Neural cell (in vitro differentiated cells): ENCODE data around the gene SMIM43. TPM values are rescaled to one million over a fixed set of nuclear protein-coding genes. Genes with fewer than 3 reads are reported as not detected.

ENCODE experiments used
- H2AFZ ChIP-seq: fragments of 200-600, 300-800 bp; sonication (generic), shearing (Covaris generic); 2 replicates; pipeline ENCODE4 v1.6.0; 2014; ENCODE audit warnings: low read depth, mild to moderate bottlenecking, antibody characterized with exemption, low read length, moderate library complexity
- H3F3A ChIP-seq: fragments of 200-600 bp; shearing (Covaris generic); 2 replicates; pipeline ENCODE4 v1.6.1; 2016; ENCODE audit warnings: mild to moderate bottlenecking, moderate library complexity, mixed read lengths, antibody characterized with exemption, low read length; ENCODE audit not compliant: insufficient read depth, poor library complexity, severe bottlenecking
- H3K27ac ChIP-seq: fragments of 200-600, 300-800 bp; sonication (generic), shearing (Covaris generic); 2 replicates; pipeline ENCODE4 v1.5.1; 2014; ENCODE audit warnings: mild to moderate bottlenecking, low read length, moderate library complexity
- H3K27me3 ChIP-seq: fragments of 300-800, 200-600 bp; sonication (generic), shearing (Covaris generic); 2 replicates; pipeline ENCODE4 v1.6.0; 2014; ENCODE audit warnings: mild to moderate bottlenecking, low read depth, low read length, moderate library complexity; ENCODE audit not compliant: insufficient read depth
- H3K36me3 ChIP-seq: fragments of 300-800, 200-600 bp; sonication (generic), shearing (Covaris generic); 2 replicates; pipeline ENCODE4 v1.5.1; 2014; ENCODE audit warnings: mild to moderate bottlenecking, antibody characterized with exemption, low read length, moderate library complexity; ENCODE audit not compliant: insufficient read depth
- H3K4me2 ChIP-seq: fragments of 300-800, 200-600 bp; sonication (generic), shearing (Covaris generic); 2 replicates; pipeline ENCODE4 v1.6.0; 2014; ENCODE audit warnings: mild to moderate bottlenecking, low read length
- H3K4me3 ChIP-seq: fragments of 300-800, 200-600 bp; sonication (generic), shearing (Covaris generic); 2 replicates; pipeline ENCODE4 v1.5.1; 2014; ENCODE audit warnings: mild to moderate bottlenecking, low read length, moderate library complexity
- H3K79me2 ChIP-seq: fragments of 200-600 bp; shearing (Covaris generic); replicated peaks from 2 replicates; pipeline ENCODE4 v1.6.0; 2014; ENCODE audit warnings: mild to moderate bottlenecking, low read length, moderate library complexity; ENCODE audit not compliant: insufficient read depth
- H3K9ac ChIP-seq: fragments of 300-800, 200-600 bp; sonication (generic), shearing (Covaris generic); 2 replicates; pipeline ENCODE4 v1.6.1; 2016; ENCODE audit warnings: mild to moderate bottlenecking, low read length, mixed read lengths
- H3K9me2 ChIP-seq: fragments of 200-600 bp; shearing (Covaris generic); 2 replicates; pipeline ENCODE4 v1.6.1; 2016; ENCODE audit warnings: mild to moderate bottlenecking, low read length, mixed read lengths; ENCODE audit not compliant: insufficient read depth
- H3K9me3 ChIP-seq: fragments of 200-600, 300-800 bp; sonication (generic), shearing (Covaris generic); 2 replicates; pipeline ENCODE4 v1.6.1; 2016; ENCODE audit warnings: mild to moderate bottlenecking, mixed run types, low read length, moderate library complexity, mixed read lengths
- H4K20me1 ChIP-seq: fragments of 200-600 bp; shearing (Covaris generic); 2 replicates; pipeline ENCODE4 v1.6.1; 2016; ENCODE audit warnings: mild to moderate bottlenecking, mixed run types; ENCODE audit not compliant: insufficient read depth
- EP300 ChIP-seq: fragments of 450-650 bp; conservative IDR thresholded peaks from 2 replicates; pipeline ENCODE4 v1.6.1; 2014; ENCODE audit warnings: antibody characterized with exemption, mild to moderate bottlenecking, moderate library complexity; ENCODE audit not compliant: poor library complexity, severe bottlenecking
- EZH2 ChIP-seq: fragments of 200-600, 300-800 bp; shearing (Covaris generic), sonication (generic); IDR thresholded peaks from 2 replicates; pipeline ENCODE4 v1.6.1; 2014; ENCODE audit warnings: antibody characterized with exemption, low read length, borderline replicate concordance, mild to moderate bottlenecking; ENCODE audit not compliant: insufficient read depth, poor library complexity, severe bottlenecking
- MXI1 ChIP-seq: fragments of 450-650 bp; conservative IDR thresholded peaks from 2 replicates; pipeline ENCODE4 v1.6.1; 2014; ENCODE audit warnings: antibody characterized with exemption, mild to moderate bottlenecking; ENCODE audit not compliant: poor library complexity, severe bottlenecking
- POLR2AphosphoS5 ChIP-seq: IDR thresholded peaks from 2 replicates; pipeline ENCODE4 v1.6.1; 2012
- RAD21 ChIP-seq: fragments of 450-650 bp; conservative IDR thresholded peaks from 2 replicates; pipeline ENCODE4 v1.6.1; 2014; ENCODE audit warnings: antibody characterized with exemption, mild to moderate bottlenecking, moderate library complexity
- SMC3 ChIP-seq: fragments of 450-650 bp; conservative IDR thresholded peaks from 2 replicates; pipeline ENCODE4 v1.6.1; 2014; ENCODE audit warnings: antibody characterized with exemption, mild to moderate bottlenecking, moderate library complexity; ENCODE audit not compliant: poor library complexity
- TAF1 ChIP-seq: IDR thresholded peaks from 2 replicates; pipeline ENCODE4 v1.6.1; 2012; ENCODE audit warnings: low read depth
- polyA plus RNA-seq: library from polyadenylated mRNA; depleted of rRNA; stranded (reverse); fragments of >200 nt; gene quantifications from 2 replicates; pipeline ENCODE4 v1.2.3, GENCODE V29; 2014
- TF ChIP-seq, protein P1 (sequence below): IDR thresholded peaks from 2 replicates; pipeline ENCODE4 v1.6.1; 2012; ENCODE audit warnings: borderline replicate concordance
- TF ChIP-seq, protein P2 (sequence below): fragments of 450-650 bp; IDR thresholded peaks from 2 replicates; pipeline ENCODE4 v1.5.1; 2014; ENCODE audit warnings: antibody characterized with exemption, mild to moderate bottlenecking, moderate library complexity; ENCODE audit not compliant: poor library complexity, severe bottlenecking

Gene SMIM43
- polyA plus RNA-seq, 1 donor from 2014 or later = 0.17 TPM

DNA sequence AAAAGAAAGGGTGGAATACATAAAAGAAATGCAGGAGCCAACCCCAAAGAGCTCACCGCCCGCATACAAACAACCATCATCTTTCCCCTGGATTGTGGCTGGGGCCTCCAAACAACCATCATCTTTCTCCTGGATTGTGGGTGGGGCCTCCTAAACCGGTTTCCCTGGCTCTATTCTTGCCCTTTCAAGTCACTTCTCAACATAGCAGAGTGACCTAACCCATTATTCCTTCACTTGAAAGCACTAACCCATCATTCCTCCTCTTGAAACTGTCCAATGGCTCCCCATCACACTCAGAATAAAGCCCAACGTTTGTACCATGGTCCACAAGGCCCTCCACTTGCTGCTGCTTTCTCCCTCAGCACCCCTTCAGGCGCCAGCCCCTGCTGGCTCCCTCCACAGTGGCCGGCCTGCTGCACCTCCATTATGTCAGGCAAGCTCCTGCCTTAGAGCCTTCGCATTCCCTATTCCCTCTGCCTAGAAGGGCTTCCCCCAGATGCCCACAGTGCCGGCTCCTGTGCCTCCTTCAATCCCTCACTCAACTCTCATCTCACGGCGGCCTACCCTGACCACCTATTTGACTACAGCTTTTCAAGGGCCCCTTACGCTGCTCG lies 24.1 kb downstream of the SMIM43 start:
- H3F3A ChIP-seq = no peaks in the 10 kb centered on the region
- H4K20me1 ChIP-seq = no peaks in the 10 kb centered on the region
- no peak overlapping the region for H3K4me2 ChIP-seq
- H3K9ac ChIP-seq = no peak overlapping the region
- H3K9me3 ChIP-seq = no peaks in the 10 kb centered on the region
- no peaks in the 10 kb centered on the region for H3K9me2 ChIP-seq
- no peak overlapping the region for H3K27ac ChIP-seq
- H3K27me3 ChIP-seq = no peaks in the 10 kb centered on the region
- no peak overlapping the region for H2AFZ ChIP-seq
- no peak for TF ChIP-seq EZH2
- TF ChIP-seq POLR2AphosphoS5 = no peak
- TF ChIP-seq RAD21 = no peak
- TF ChIP-seq SMC3 = no peak
- TF ChIP-seq, protein P1, sequence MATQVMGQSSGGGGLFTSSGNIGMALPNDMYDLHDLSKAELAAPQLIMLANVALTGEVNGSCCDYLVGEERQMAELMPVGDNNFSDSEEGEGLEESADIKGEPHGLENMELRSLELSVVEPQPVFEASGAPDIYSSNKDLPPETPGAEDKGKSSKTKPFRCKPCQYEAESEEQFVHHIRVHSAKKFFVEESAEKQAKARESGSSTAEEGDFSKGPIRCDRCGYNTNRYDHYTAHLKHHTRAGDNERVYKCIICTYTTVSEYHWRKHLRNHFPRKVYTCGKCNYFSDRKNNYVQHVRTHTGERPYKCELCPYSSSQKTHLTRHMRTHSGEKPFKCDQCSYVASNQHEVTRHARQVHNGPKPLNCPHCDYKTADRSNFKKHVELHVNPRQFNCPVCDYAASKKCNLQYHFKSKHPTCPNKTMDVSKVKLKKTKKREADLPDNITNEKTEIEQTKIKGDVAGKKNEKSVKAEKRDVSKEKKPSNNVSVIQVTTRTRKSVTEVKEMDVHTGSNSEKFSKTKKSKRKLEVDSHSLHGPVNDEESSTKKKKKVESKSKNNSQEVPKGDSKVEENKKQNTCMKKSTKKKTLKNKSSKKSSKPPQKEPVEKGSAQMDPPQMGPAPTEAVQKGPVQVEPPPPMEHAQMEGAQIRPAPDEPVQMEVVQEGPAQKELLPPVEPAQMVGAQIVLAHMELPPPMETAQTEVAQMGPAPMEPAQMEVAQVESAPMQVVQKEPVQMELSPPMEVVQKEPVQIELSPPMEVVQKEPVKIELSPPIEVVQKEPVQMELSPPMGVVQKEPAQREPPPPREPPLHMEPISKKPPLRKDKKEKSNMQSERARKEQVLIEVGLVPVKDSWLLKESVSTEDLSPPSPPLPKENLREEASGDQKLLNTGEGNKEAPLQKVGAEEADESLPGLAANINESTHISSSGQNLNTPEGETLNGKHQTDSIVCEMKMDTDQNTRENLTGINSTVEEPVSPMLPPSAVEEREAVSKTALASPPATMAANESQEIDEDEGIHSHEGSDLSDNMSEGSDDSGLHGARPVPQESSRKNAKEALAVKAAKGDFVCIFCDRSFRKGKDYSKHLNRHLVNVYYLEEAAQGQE = no peak
- TF ChIP-seq MXI1 = no peak
- TF ChIP-seq TAF1 = no peak
- TF ChIP-seq EP300 = no peak
- TF ChIP-seq, protein P2, sequence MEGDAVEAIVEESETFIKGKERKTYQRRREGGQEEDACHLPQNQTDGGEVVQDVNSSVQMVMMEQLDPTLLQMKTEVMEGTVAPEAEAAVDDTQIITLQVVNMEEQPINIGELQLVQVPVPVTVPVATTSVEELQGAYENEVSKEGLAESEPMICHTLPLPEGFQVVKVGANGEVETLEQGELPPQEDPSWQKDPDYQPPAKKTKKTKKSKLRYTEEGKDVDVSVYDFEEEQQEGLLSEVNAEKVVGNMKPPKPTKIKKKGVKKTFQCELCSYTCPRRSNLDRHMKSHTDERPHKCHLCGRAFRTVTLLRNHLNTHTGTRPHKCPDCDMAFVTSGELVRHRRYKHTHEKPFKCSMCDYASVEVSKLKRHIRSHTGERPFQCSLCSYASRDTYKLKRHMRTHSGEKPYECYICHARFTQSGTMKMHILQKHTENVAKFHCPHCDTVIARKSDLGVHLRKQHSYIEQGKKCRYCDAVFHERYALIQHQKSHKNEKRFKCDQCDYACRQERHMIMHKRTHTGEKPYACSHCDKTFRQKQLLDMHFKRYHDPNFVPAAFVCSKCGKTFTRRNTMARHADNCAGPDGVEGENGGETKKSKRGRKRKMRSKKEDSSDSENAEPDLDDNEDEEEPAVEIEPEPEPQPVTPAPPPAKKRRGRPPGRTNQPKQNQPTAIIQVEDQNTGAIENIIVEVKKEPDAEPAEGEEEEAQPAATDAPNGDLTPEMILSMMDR = no peak
- H3K4me3 ChIP-seq = no peak overlapping the region
- no peaks in the 10 kb centered on the region for H3K79me2 ChIP-seq
- no peaks in the 10 kb centered on the region for H3K36me3 ChIP-seq

DNA sequence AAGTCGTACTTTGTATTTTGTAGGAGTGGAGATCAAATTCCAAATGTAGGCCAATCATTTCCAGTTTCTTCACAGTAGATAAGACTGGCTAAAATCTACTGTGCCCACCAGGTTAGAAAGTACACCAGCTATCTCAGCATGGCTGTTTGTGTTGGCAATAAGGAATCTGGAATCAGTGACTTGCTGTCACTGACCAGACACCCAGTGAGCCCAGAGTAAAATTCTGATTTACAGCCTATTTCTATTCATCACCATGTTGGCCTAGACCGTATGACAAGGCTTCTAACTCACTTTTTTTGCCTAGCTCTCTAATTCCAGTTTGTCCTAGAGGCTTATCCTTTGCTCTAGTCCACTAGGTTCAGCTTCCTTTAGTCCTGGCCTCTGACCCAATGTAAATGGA lies 25.4 kb downstream of the SMIM43 start:
- no peak overlapping the region for H3K4me3 ChIP-seq
- H2AFZ ChIP-seq = no peak overlapping the region
- H3K9me2 ChIP-seq = no peaks in the 10 kb centered on the region
- H3K27me3 ChIP-seq = no peaks in the 10 kb centered on the region
- no peaks in the 10 kb centered on the region for H3K36me3 ChIP-seq
- no peaks in the 10 kb centered on the region for H3K79me2 ChIP-seq
- TF ChIP-seq, protein P2 = no peak
- TF ChIP-seq EP300 (no peak), MXI1 (no peak), TAF1 (no peak), EZH2 (no peak), POLR2AphosphoS5 (no peak)
- TF ChIP-seq, protein P1 = no peak
- H4K20me1 ChIP-seq = no peaks in the 10 kb centered on the region
- H3K27ac ChIP-seq = no peak overlapping the region
- no peaks in the 10 kb centered on the region for H3K9me3 ChIP-seq
- no peaks in the 10 kb centered on the region for H3F3A ChIP-seq
- H3K9ac ChIP-seq = no peak overlapping the region
- H3K4me2 ChIP-seq = no peak overlapping the region
